SW480 (cell line): ENCODE results near the gene APOC4.

ENCODE experiments used
- DNase-seq: peaks from one replicate; pipeline ENCODE4 v3.0.0-alpha.2; 2016; ENCODE audit warnings: low spot score

The APOC4 gene

DNA sequence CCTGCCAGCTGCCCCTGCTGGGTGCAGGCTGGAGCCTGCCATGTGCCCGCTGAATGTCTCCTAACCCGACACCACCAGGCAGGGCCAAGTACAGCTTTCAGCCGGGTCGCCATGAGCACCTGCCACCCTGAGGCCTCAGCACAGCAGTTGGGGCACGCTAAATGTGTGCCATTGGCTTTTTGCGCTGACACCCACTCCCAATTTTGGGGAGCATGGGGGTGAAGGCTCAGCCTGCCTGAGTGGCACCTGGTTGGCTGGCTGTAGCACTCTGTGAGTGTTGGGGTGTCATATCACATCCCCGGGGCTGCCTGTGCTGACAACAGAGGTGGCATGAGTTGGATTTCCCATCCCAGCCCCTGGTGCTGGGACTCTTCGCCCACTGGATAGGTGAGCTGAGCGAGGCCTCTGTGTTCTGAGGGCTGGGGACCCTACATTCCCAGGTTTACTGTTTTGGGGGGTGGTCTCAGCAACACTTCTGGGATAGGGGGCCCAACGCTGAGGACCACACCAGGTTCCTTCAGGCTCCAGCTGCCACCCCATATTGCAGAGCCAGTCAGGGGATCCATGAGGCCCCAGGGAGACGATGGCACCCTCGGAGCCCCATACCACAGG, 52.0 kb downstream of the APOC4 start:
- no peak for DNase-seq
